ENCODE measurements around the gene SLC39A11.

The SLC39A11 gene

DNA sequence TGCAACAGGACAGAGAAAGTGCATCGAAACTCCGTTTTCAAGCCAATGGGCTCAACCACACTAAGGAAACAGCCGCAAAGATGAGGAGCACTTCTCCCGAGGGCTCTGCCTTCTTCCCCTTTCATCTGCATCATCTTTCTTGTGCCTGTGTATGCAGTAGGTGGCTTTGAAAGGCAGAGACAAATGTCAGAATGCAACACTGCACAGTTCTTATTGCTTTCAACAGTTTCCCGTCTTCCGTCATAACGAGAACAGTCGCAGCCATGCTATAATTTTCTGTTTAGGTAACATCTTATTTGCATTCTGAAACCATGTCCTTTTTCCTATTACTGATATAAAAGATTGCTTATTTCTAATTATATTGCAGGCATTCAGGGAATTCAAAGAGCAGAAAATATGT, 205.2 kb downstream of the SLC39A11 start:
- TF ChIP-seq, protein P1, sequence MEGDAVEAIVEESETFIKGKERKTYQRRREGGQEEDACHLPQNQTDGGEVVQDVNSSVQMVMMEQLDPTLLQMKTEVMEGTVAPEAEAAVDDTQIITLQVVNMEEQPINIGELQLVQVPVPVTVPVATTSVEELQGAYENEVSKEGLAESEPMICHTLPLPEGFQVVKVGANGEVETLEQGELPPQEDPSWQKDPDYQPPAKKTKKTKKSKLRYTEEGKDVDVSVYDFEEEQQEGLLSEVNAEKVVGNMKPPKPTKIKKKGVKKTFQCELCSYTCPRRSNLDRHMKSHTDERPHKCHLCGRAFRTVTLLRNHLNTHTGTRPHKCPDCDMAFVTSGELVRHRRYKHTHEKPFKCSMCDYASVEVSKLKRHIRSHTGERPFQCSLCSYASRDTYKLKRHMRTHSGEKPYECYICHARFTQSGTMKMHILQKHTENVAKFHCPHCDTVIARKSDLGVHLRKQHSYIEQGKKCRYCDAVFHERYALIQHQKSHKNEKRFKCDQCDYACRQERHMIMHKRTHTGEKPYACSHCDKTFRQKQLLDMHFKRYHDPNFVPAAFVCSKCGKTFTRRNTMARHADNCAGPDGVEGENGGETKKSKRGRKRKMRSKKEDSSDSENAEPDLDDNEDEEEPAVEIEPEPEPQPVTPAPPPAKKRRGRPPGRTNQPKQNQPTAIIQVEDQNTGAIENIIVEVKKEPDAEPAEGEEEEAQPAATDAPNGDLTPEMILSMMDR (conservative IDR thresholded peaks at IDR 0.05; ENCODE audit: low read length) = no peak
- no peak for DNase-seq (ENCODE audit: low read depth)
- no peak overlapping the region for H3K4me3 ChIP-seq (ENCODE audit: low read length)

DNA sequence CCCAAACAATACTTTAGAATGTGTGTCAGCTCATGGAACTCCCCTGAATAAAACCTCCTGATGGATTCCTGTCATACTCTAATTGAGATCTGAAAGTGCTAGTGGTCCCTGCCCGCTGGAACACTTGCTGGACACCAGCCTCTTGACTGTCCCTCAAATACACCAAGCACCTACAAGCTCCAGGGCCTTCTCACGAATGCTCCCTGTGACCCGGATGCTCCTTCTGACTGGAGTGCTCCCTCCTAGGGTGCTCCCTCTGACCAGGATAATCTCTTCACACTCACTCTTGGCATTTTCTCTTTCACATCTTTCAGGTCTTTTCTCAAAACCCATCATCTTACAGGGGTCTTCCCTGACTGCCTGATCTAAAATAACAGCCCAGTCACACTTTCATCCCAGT, 205.9 kb downstream of the SLC39A11 start:
- DNase-seq (ENCODE audit: low read depth) = no peak
- TF ChIP-seq, protein P1 (conservative IDR thresholded peaks at IDR 0.05; ENCODE audit: low read length) = no peak
- H3K4me3 ChIP-seq (ENCODE audit: low read length) = no peak overlapping the region

DNA sequence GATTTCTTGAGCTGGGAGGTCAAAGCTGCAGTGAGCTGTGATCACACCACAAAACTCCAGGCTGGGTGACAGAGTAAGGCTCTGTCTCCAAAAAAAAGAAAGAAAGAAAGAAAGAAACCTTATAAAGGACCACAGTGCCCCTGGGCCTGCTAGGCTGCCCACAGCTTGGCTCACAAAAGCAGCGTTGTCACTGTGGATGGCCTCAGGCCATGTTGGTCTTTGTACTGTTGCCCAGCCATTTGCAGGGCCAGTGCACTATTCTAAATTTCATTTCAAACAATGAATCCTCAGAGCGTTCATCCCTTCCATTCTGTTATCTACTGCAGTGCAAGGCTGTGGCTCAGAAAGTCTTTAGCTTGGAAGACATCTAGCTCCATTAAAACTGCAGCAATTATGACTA, 208.4 kb downstream of the SLC39A11 start:
- TF ChIP-seq, protein P1 (conservative IDR thresholded peaks at IDR 0.05; ENCODE audit: low read length) = no peak
- no peak overlapping the region for H3K4me3 ChIP-seq (ENCODE audit: low read length)
- DNase-seq (ENCODE audit: low read depth) = no peak

DNA sequence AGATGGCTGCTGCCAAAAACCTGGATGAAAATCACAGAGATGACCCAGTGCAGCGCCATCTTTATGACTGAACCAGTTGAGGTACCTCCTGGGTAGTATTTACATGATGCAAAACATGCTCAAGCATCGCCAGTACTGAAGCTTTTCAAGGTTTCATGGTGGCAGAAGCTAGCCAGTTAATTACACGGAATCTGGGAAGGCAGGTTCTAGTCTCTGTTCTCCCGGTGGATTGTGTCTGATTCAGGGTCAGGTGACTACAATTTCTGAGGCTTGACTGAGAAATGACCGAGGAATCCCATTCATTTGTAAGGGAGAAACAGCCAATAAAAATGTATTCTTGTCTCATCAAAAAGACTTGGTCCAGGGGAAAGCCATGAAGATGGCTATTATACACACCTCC, 209.1 kb downstream of the SLC39A11 start:
- no peak for DNase-seq (ENCODE audit: low read depth)
- TF ChIP-seq, protein P1 (conservative IDR thresholded peaks at IDR 0.05; ENCODE audit: low read length) = no peak
- no peak overlapping the region for H3K4me3 ChIP-seq (ENCODE audit: low read length)

DNA sequence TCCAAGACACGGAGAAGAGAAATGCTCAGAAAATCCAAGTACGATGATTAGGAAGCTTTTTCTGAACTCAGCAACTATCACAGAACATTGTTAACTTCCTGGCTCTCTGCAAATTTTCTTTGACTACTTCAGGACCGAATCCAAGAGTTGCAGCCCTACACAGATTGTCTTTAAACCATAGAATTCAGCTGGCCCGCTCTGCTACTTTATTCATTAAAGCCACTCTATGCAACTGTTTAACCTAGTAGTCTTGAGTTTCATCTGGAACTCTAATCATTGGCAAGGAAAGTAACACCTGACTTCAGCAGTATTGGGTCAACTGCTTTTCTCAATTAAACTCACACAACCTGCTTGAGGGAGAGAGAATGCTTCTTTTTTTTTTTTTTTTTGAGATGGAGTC, 210.1 kb downstream of the SLC39A11 start:
- H3K4me3 ChIP-seq (ENCODE audit: low read length) = no peak overlapping the region
- TF ChIP-seq, protein P1 (conservative IDR thresholded peaks at IDR 0.05; ENCODE audit: low read length) = no peak
- DNase-seq (ENCODE audit: low read depth) = no peak

DNA sequence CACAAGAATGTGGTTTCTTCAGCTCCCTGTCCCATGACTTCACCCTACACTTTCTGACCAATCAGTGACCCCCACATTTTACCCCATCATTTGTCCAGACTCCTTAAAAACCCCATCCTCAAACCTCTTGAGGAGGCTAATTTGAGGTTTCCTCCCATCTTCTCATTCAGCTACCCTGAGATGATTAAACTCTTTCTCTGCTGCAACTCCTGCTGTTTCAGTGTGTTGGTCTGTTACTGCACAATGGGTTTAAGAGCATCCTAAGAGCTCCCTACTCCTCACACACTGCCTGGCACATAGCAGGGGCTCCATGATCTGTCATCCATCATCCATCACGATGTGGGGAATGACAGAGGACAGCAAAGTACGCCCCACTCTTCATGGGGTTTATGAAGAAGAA, 212.6 kb downstream of the SLC39A11 start:
- H3K4me3 ChIP-seq (ENCODE audit: low read length) = no peak overlapping the region
- TF ChIP-seq, protein P1 (conservative IDR thresholded peaks at IDR 0.05; ENCODE audit: low read length) = no peak
- no peak for DNase-seq (ENCODE audit: low read depth)

DNA sequence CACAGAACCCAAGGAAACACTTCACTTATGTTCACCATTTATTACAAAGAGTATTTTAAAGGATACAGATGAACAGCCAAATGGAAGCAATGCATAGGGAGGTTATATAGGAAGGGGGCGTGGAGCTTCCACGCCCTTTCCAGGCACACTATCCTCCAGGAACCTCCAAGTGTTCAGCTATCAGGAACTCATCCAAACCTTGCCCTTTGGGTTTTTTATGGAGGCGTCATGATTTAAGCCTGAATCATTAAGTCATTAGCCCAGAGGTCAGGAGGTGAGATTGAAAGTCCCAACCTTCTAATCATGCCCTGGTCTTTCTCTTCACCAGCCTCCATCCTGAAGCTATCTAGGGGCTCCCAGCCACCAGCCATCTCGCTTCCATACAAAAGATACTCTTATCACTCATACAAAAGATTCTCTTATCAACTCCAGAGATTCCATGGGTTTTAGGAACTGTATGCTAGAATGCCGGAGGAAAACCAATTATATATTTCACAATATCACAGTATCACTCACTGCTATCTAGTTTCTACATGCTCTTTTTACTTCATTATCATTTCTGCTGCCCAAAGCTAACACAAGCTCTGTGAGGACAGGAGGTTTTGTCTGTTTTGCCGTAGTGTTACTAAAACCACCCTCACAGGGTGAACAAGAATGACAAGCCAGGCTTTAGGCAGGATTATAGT, 213.4 kb downstream of the SLC39A11 start:
- TF ChIP-seq, protein P1 (conservative IDR thresholded peaks at IDR 0.05; ENCODE audit: low read length) = no peak
- DNase-seq (ENCODE audit: low read depth) = no peak
- no peak overlapping the region for H3K4me3 ChIP-seq (ENCODE audit: low read length)
